ENCODE data around the gene EHF. TPM values are rescaled to one million over a fixed set of nuclear protein-coding genes. Genes with fewer than 3 reads are reported as not detected.

Gene EHF
- polyA plus RNA-seq, 3 donors from 2014 or later = not detected

- no peaks in the 10 kb centered on the region for H3K9me3 Mint-ChIP-seq
- H3K4me1 Mint-ChIP-seq = peaks cover 5 to 17% of the 10 kb centered on the region in 2 donors
- no peak for DNase-seq
- no peaks in the 10 kb centered on the region for H3K36me3 Mint-ChIP-seq
- H3K27ac Mint-ChIP-seq = no peak overlapping the region
- no peak overlapping the region for H3K4me3 Mint-ChIP-seq
- peaks cover 9 to 26% (median 19%) of the 10 kb centered on the region in 3 donors for H3K27me3 Mint-ChIP-seq (ENCODE audit: low read depth in 3 of 3)
Observed at GRCh38 chr11:34620202-34620601, 691 bp upstream of the EHF start.

- Mint-ChIP-seq H3K27ac (no peak overlapping the region), H3K9me3 (no peaks in the 10 kb centered on the region), H3K4me3 (no peak overlapping the region), H3K36me3 (no peaks in the 10 kb centered on the region), H3K4me1 (peaks cover 5 to 17% of the 10 kb centered on the region in 2 donors), H3K27me3 (ENCODE audit: low read depth in 3 of 3) (peaks cover 13 to 35% (median 17%) of the 10 kb centered on the region in 3 donors)
- DNase-seq = no peak
Observed at GRCh38 chr11:34621876-34622275, 983 bp downstream of the EHF start.

- Mint-ChIP-seq H3K4me1 (peaks cover 5 to 17% of the 10 kb centered on the region in 2 donors), H3K36me3 (no peaks in the 10 kb centered on the region), H3K27me3 (ENCODE audit: low read depth in 3 of 3) (peaks cover 14 to 35% (median 17%) of the 10 kb centered on the region in 3 donors), H3K4me3 (no peak overlapping the region), H3K27ac (no peak overlapping the region), H3K9me3 (no peaks in the 10 kb centered on the region)
- DNase-seq = no peak
Observed at GRCh38 chr11:34623463-34623862, 2.6 kb downstream of the EHF start.

GRCh38 chr11:34624069-34624468 lies 3.2 kb downstream of the EHF start:
- DNase-seq = peak; percentile 44 to 66 (median 60)

GRCh38 chr11:34625576-34625975 lies 4.7 kb downstream of the EHF start:
- Mint-ChIP-seq H3K4me3 (no peak overlapping the region), H3K27me3 (ENCODE audit: low read depth in 3 of 3) (peaks cover 13 to 37% (median 18%) of the 10 kb centered on the region in 3 donors), H3K27ac (no peak overlapping the region), H3K4me1 (peaks cover 5 to 17% of the 10 kb centered on the region in 2 donors), H3K9me3 (no peaks in the 10 kb centered on the region), H3K36me3 (no peaks in the 10 kb centered on the region)
- DNase-seq = no peak

More at GRCh38 chr11:34624069-34624468, 3.2 kb downstream of the EHF start:
- Mint-ChIP-seq H3K27ac (peak overlapping the region in 1 of 6 donors; percentile 14), H3K27me3 (ENCODE audit: low read depth in 3 of 3) (peaks cover 14 to 35% (median 19%) of the 10 kb centered on the region in 3 donors), H3K4me3 (peak overlapping the region in 4 of 5 donors; percentile 34 to 62 (median 46)), H3K36me3 (no peaks in the 10 kb centered on the region), H3K9me3 (no peaks in the 10 kb centered on the region), H3K4me1 (peaks cover 5 to 17% of the 10 kb centered on the region in 2 donors)

- Mint-ChIP-seq H3K27me3 (ENCODE audit: low read depth in 3 of 3) (peaks cover 12 to 39% (median 16%) of the 10 kb centered on the region in 3 donors), H3K4me3 (no peak overlapping the region), H3K9me3 (no peaks in the 10 kb centered on the region), H3K4me1 (peaks cover 5 to 17% of the 10 kb centered on the region in 2 donors), H3K36me3 (no peaks in the 10 kb centered on the region), H3K27ac (no peak overlapping the region)
- no peak for DNase-seq
Observed at GRCh38 chr11:34626393-34626792, 5.5 kb downstream of the EHF start.

- Mint-ChIP-seq H3K27ac (no peak overlapping the region), H3K9me3 (no peaks in the 10 kb centered on the region), H3K4me3 (no peak overlapping the region), H3K27me3 (ENCODE audit: low read depth in 3 of 3) (peaks cover 10 to 31% (median 16%) of the 10 kb centered on the region in 3 donors), H3K36me3 (no peaks in the 10 kb centered on the region), H3K4me1 (peaks cover 5 to 17% of the 10 kb centered on the region in 2 donors)
- no peak for DNase-seq
Observed at GRCh38 chr11:34627197-34627596, 6.3 kb downstream of the EHF start.

- no peak overlapping the region for H3K27ac Mint-ChIP-seq
- no peak for DNase-seq
- H3K27me3 Mint-ChIP-seq (ENCODE audit: low read depth in 3 of 3) = peaks cover 5 to 17% (median 8%) of the 10 kb centered on the region in 3 donors
- no peak overlapping the region for H3K4me3 Mint-ChIP-seq
- H3K9me3 Mint-ChIP-seq = no peaks in the 10 kb centered on the region
- peaks cover 11 to 19% of the 10 kb centered on the region in 2 donors for H3K4me1 Mint-ChIP-seq
- H3K36me3 Mint-ChIP-seq = no peaks in the 10 kb centered on the region
Observed at GRCh38 chr11:34629711-34630110, 8.8 kb downstream of the EHF start.

GRCh38 chr11:34630544-34630943 lies 9.7 kb downstream of the EHF start:
- no peaks in the 10 kb centered on the region for H3K9me3 Mint-ChIP-seq
- no peak overlapping the region for H3K27ac Mint-ChIP-seq
- peaks cover 11 to 16% of the 10 kb centered on the region in 2 donors for H3K4me1 Mint-ChIP-seq
- DNase-seq = no peak
- H3K36me3 Mint-ChIP-seq = no peaks in the 10 kb centered on the region
- H3K27me3 Mint-ChIP-seq (ENCODE audit: low read depth in 3 of 3) = peaks cover 2 to 13% (median 8%) of the 10 kb centered on the region in 3 donors
- no peak overlapping the region for H3K4me3 Mint-ChIP-seq

GRCh38 chr11:34631297-34631696 lies 10.4 kb downstream of the EHF start:
- Mint-ChIP-seq H3K4me1 (peaks cover 11 to 16% of the 10 kb centered on the region in 2 donors), H3K36me3 (no peaks in the 10 kb centered on the region), H3K9me3 (no peaks in the 10 kb centered on the region), H3K27ac (no peak overlapping the region), H3K4me3 (no peak overlapping the region), H3K27me3 (ENCODE audit: low read depth in 3 of 3) (peaks cover 2 to 9% (median 4%) of the 10 kb centered on the region in 3 donors)
- no peak for DNase-seq

GRCh38 chr11:34631737-34632104 lies 10.8 kb downstream of the EHF start:
- H3K4me1 Mint-ChIP-seq = peaks cover 11 to 16% of the 10 kb centered on the region in 2 donors
- no peaks in the 10 kb centered on the region for H3K9me3 Mint-ChIP-seq
- DNase-seq = no peak
- no peaks in the 10 kb centered on the region for H3K36me3 Mint-ChIP-seq
- peaks cover 2 to 6% (median 4%) of the 10 kb centered on the region in 3 donors for H3K27me3 Mint-ChIP-seq (ENCODE audit: low read depth in 3 of 3)
- no peak overlapping the region for H3K4me3 Mint-ChIP-seq
- H3K27ac Mint-ChIP-seq = no peak overlapping the region

- peaks cover 2 to 4% (median 2%) of the 10 kb centered on the region in 3 donors for H3K27me3 Mint-ChIP-seq (ENCODE audit: low read depth in 3 of 3)
- no peak overlapping the region for H3K4me3 Mint-ChIP-seq
- no peaks in the 10 kb centered on the region for H3K36me3 Mint-ChIP-seq
- DNase-seq = no peak
- H3K9me3 Mint-ChIP-seq = no peaks in the 10 kb centered on the region
- no peak overlapping the region for H3K27ac Mint-ChIP-seq
- H3K4me1 Mint-ChIP-seq = peaks cover 11 to 16% of the 10 kb centered on the region in 2 donors
Observed at GRCh38 chr11:34632105-34632791, 11.4 kb downstream of the EHF start.

- no peak overlapping the region for H3K27ac Mint-ChIP-seq
- no peak for DNase-seq
- H3K9me3 Mint-ChIP-seq = no peaks in the 10 kb centered on the region
- peaks cover 11 to 16% of the 10 kb centered on the region in 2 donors for H3K4me1 Mint-ChIP-seq
- H3K4me3 Mint-ChIP-seq = peak overlapping the region in 2 of 5 donors; percentile 1 to 34
- H3K27me3 Mint-ChIP-seq (ENCODE audit: low read depth in 3 of 3) = peaks cover 2 to 5% (median 4%) of the 10 kb centered on the region in 3 donors
- no peaks in the 10 kb centered on the region for H3K36me3 Mint-ChIP-seq
Observed at GRCh38 chr11:34633640-34633989, 12.7 kb downstream of the EHF start.

- Mint-ChIP-seq H3K9me3 (no peaks in the 10 kb centered on the region), H3K4me3 (peak overlapping the region in 2 of 5 donors; percentile 1 to 34), H3K36me3 (no peaks in the 10 kb centered on the region), H3K4me1 (peaks cover 11 to 16% of the 10 kb centered on the region in 2 donors), H3K27me3 (ENCODE audit: low read depth in 3 of 3) (peaks cover 0 to 7% (median 4%) of the 10 kb centered on the region in 3 donors), H3K27ac (peak overlapping the region in 2 of 6 donors; percentile 26 to 63)
- DNase-seq = peak; percentile 27 to 37 (median 28)
Observed at GRCh38 chr11:34633990-34634693, 13.2 kb downstream of the EHF start.
